H1 (cell line): ENCODE results near the gene ITSN1. TPM values are rescaled to one million over a fixed set of nuclear protein-coding genes. Genes with fewer than 3 reads are reported as not detected.

Source experiments
- CTCF ChIA-PET: fragments of 300-600 bp; sonication (Branson Sonifier 250); formaldehyde crosslinking; loops from one replicate; lab custom pipeline; 2021; ENCODE audit not compliant: partially characterized antibody; lab: Charles Lee
- POLR2A ChIA-PET: fragments of 300-600 bp; sonication (Branson Sonifier 250); formaldehyde crosslinking; loops from one replicate; lab custom pipeline; 2021; ENCODE audit warnings: inconsistent platforms; ENCODE audit not compliant: partially characterized antibody; lab: Charles Lee
- DNase-seq, 2 experiments: peaks; one replicate each; pipeline versions ENCODE4 v3.0.0 to v3.0.0-alpha.2; 2010 to 2022; ENCODE audit warnings: low spot score in 2 of 2, low read depth in 1 of 2, mixed read lengths in 1 of 2
- FAIRE-seq: peaks from 2 replicates; lab custom pipeline; 2011; peaks lifted over from hg19 to GRCh38; lab: Jason Lieb, UNC
- H2AFZ ChIP-seq: 2 replicates; pipeline ENCODE4 v1.8.1; 2012; ENCODE audit warnings: low read length, inconsistent platforms
- H2AK5ac ChIP-seq: 2 replicates; pipeline ENCODE4 v1.6.1; 2013; ENCODE audit warnings: low read depth, low read length
- H2BK120ac ChIP-seq: replicated peaks from 2 replicates; pipeline ENCODE3; 2013; ENCODE audit warnings: low read depth, low read length, inconsistent platforms
- H2BK12ac ChIP-seq: 2 replicates; pipeline ENCODE4 v1.6.1; 2013; ENCODE audit warnings: low read depth, low read length
- H2BK15ac ChIP-seq: 2 replicates; pipeline ENCODE4 v1.6.1; 2013; ENCODE audit warnings: low read length
- H2BK20ac ChIP-seq: 2 replicates; pipeline ENCODE4 v1.6.1; 2013; ENCODE audit warnings: low read length
- H2BK5ac ChIP-seq: 2 replicates; pipeline ENCODE4 v1.6.1; 2013; ENCODE audit warnings: low read depth, low read length
- H3K14ac ChIP-seq: 2 replicates; pipeline ENCODE4 v1.6.1; 2013; ENCODE audit warnings: inconsistent platforms; ENCODE audit not compliant: insufficient read length
- H3K18ac ChIP-seq: 2 replicates; pipeline ENCODE4 v1.6.1; 2013; ENCODE audit warnings: low read length; ENCODE audit errors: extremely low read depth
- H3K23ac ChIP-seq: 2 replicates; pipeline ENCODE4 v1.6.1; 2013; ENCODE audit warnings: inconsistent platforms; ENCODE audit not compliant: insufficient read length
- H3K23me2 ChIP-seq: 2 replicates; pipeline ENCODE4 v1.6.1; 2013; ENCODE audit warnings: low read depth, low read length
- H3K27ac ChIP-seq: 2 replicates; pipeline ENCODE4 v1.6.1; 2011; ENCODE audit warnings: low read depth, low read length, inconsistent platforms
- H3K27me3 ChIP-seq, 4 experiments: replicated peaks in 1 of 4; 1 replicate in 1 of 4; 2 replicates in 3 of 4; pipeline versions ENCODE4 v1.6.1 to v1.8.1; 2011 to 2013; ENCODE audit warnings: low read length in 3 of 4, mild to moderate bottlenecking in 3 of 4, inconsistent platforms in 2 of 4, mixed read lengths in 2 of 4, moderate library complexity in 1 of 4; ENCODE audit not compliant: control insufficient read depth in 3 of 4, insufficient read depth in 3 of 4; ENCODE audit errors: extremely low read depth in 1 of 4
- H3K36me3 ChIP-seq, 4 experiments: 2 replicates each; pipeline versions ENCODE4 v1.6.1 to v1.8.1; 2011 to 2013; ENCODE audit warnings: mild to moderate bottlenecking in 4 of 4, low read length in 3 of 4, moderate library complexity in 2 of 4, control low read depth in 1 of 4, inconsistent platforms in 1 of 4; ENCODE audit not compliant: insufficient read depth in 4 of 4, control insufficient read depth in 2 of 4
- H3K4ac ChIP-seq: replicated peaks from 2 replicates; pipeline ENCODE3; 2013; ENCODE audit warnings: low read length, low read depth, mixed read lengths, inconsistent platforms; ENCODE audit not compliant: insufficient read length
- H3K4me1 ChIP-seq, 4 experiments: replicated peaks in 1 of 4; 1 replicate in 1 of 4; 2 replicates in 3 of 4; pipeline versions ENCODE4 v1.6.1 to v1.8.1; 2011 to 2013; ENCODE audit warnings: low read length in 3 of 4, inconsistent platforms in 2 of 4, mixed read lengths in 1 of 4; ENCODE audit not compliant: insufficient read depth in 4 of 4, control insufficient read depth in 3 of 4
- H3K4me2 ChIP-seq, 2 experiments: 2 replicates each; pipeline versions ENCODE4 v1.6.1 to v1.8.1; 2011 to 2013; ENCODE audit warnings: low read depth in 2 of 2, low read length in 2 of 2, control low read depth in 1 of 2, inconsistent platforms in 1 of 2, mild to moderate bottlenecking in 1 of 2; ENCODE audit not compliant: insufficient read depth in 1 of 2
- H3K4me3 ChIP-seq, 4 experiments: fragments of 200-600, 300-600 bp in 1 of 4; sonication (generic), shearing (Covaris generic), sonication (Bioruptor Twin) in 1 of 4; 2 replicates each; pipeline versions ENCODE4 v1.5.1 to v1.8.1; 2011 to 2016; ENCODE audit warnings: low read length in 4 of 4, low read depth in 3 of 4, control low read depth in 2 of 4, inconsistent platforms in 2 of 4, mild to moderate bottlenecking in 2 of 4, mixed read lengths in 1 of 4, moderate library complexity in 1 of 4; ENCODE audit not compliant: insufficient read depth in 2 of 4; ENCODE audit errors: extremely low read depth in 1 of 4
- H3K56ac ChIP-seq: replicated peaks from 2 replicates; pipeline ENCODE3; 2013; ENCODE audit warnings: low read depth, mild to moderate bottlenecking, mixed read lengths, low read length, inconsistent platforms; ENCODE audit not compliant: insufficient read length
- H3K79me1 ChIP-seq: 2 replicates; pipeline ENCODE4 v1.6.1; 2013; ENCODE audit warnings: low read depth, low read length, control low read depth
- H3K79me2 ChIP-seq, 2 experiments: 2 replicates each; pipeline versions ENCODE4 v1.6.1 to v1.8.1; 2012 to 2013; ENCODE audit warnings: low read length in 2 of 2, mild to moderate bottlenecking in 2 of 2, inconsistent platforms in 1 of 2; ENCODE audit not compliant: insufficient read depth in 2 of 2, control insufficient read depth in 1 of 2
- H3K9ac ChIP-seq, 4 experiments: replicated peaks in 1 of 4; 1 replicate in 1 of 4; 2 replicates in 3 of 4; pipeline versions ENCODE4 v1.6.1 to v1.8.1; 2011 to 2013; ENCODE audit warnings: low read depth in 3 of 4, low read length in 3 of 4, control low read depth in 2 of 4, mild to moderate bottlenecking in 2 of 4, moderate library complexity in 2 of 4, inconsistent platforms in 1 of 4; ENCODE audit errors: extremely low read depth in 1 of 4
- H3K9me3 ChIP-seq, 2 experiments: 2 replicates each; pipeline versions ENCODE4 v1.6.1 to v1.8.1; 2012 to 2013; ENCODE audit warnings: mild to moderate bottlenecking in 2 of 2, moderate library complexity in 2 of 2, control low read depth in 1 of 2, inconsistent platforms in 1 of 2, low read depth in 1 of 2, low read length in 1 of 2, mixed read lengths in 1 of 2; ENCODE audit not compliant: insufficient read depth in 2 of 2
- H4K20me1 ChIP-seq, 2 experiments: replicated peaks in 1 of 2; 2 replicates each; pipeline versions ENCODE3 to v1.8.1; 2011 to 2013; ENCODE audit warnings: inconsistent platforms in 2 of 2, low read length in 2 of 2, mild to moderate bottlenecking in 1 of 2; ENCODE audit not compliant: insufficient read depth in 2 of 2, control insufficient read depth in 1 of 2
- H4K5ac ChIP-seq: 2 replicates; pipeline ENCODE4 v1.6.1; 2013; ENCODE audit warnings: low read length, low read depth, mixed read lengths, inconsistent platforms; ENCODE audit not compliant: insufficient read length
- H4K8ac ChIP-seq: 2 replicates; pipeline ENCODE4 v1.8.0; 2013; ENCODE audit warnings: mild to moderate bottlenecking, moderate library complexity, low read length, inconsistent platforms; ENCODE audit not compliant: insufficient read depth; ENCODE audit errors: extremely low read depth
- H4K91ac ChIP-seq: replicated peaks from 2 replicates; pipeline ENCODE3; 2013; ENCODE audit warnings: low read length, mixed read lengths, inconsistent platforms; ENCODE audit not compliant: insufficient read length
- CEBPB ChIP-seq: IDR thresholded peaks from 2 replicates; pipeline ENCODE4 v1.6.1; 2012; ENCODE audit warnings: low read depth, low read length
- FOSL1 ChIP-seq: IDR thresholded peaks from 2 replicates; pipeline ENCODE4 v1.6.1; 2011; ENCODE audit warnings: mild to moderate bottlenecking, low read depth, low read length, moderate library complexity; ENCODE audit not compliant: insufficient read depth
- GTF2F1 ChIP-seq: IDR thresholded peaks from 2 replicates; pipeline ENCODE4 v1.6.1; 2012; ENCODE audit warnings: low read depth, low read length, improper control_type of control experiment, borderline replicate concordance
- NRF1 ChIP-seq: IDR thresholded peaks from 2 replicates; pipeline ENCODE4 v1.6.1; 2011; ENCODE audit warnings: mild to moderate bottlenecking, low read depth, low read length, improper control_type of control experiment
- RFX5 ChIP-seq: IDR thresholded peaks from 2 replicates; pipeline ENCODE4 v1.6.1; 2011; ENCODE audit warnings: low read depth, low read length, improper control_type of control experiment, borderline replicate concordance
- RXRA ChIP-seq: IDR thresholded peaks from 2 replicates; pipeline ENCODE4 v1.6.1; 2011; ENCODE audit warnings: low read depth, mild to moderate bottlenecking, low read length, moderate library complexity; ENCODE audit not compliant: insufficient read depth
- SIN3A ChIP-seq, 2 experiments: IDR thresholded peaks in 1 of 2; conservative IDR thresholded peaks in 1 of 2; 2 replicates each; pipeline ENCODE4 v1.6.1; 2011 to 2012; ENCODE audit warnings: low read length in 2 of 2, improper control_type of control experiment in 1 of 2, low read depth in 1 of 2, mild to moderate bottlenecking in 1 of 2
- TCF12 ChIP-seq: IDR thresholded peaks from 2 replicates; pipeline ENCODE4 v1.6.1; 2011; ENCODE audit warnings: low read depth, mild to moderate bottlenecking, low read length
- WGBS, 2 experiments: shearing (Covaris generic) in 1 of 2; methylation state at CpG; one replicate each; pipeline versions ENCODE4 v1.1.6 to v1.1.7; 2013 to 2015; ENCODE audit warnings: low lambda C conversion rate in 2 of 2, mixed read lengths in 2 of 2, inconsistent platforms in 1 of 2, low coverage in 1 of 2, missing lambda C conversion rate in 1 of 2; ENCODE audit not compliant: insufficient replicate concordance in 2 of 2, insufficient coverage in 1 of 2, insufficient read length in 1 of 2; ENCODE audit errors: extremely low coverage in 1 of 2, missing lambda C conversion rate in 1 of 2; 5-methylcytosine and 5-hydroxymethylcytosine counted together
- polyA plus RNA-seq, 7 experiments: library from polyadenylated mRNA; depleted of rRNA in 3 of 7; stranded (reverse) in 5 of 7; unstranded in 2 of 7; fragments of >200 nt in 5 of 7; fragments of 200-250 nt in 2 of 7; gene quantifications; 1 replicate in 5 of 7; 2 replicates in 1 of 7; 4 replicates in 1 of 7; pipeline versions ENCODE4 v1.2.1 to v1.2.3, GENCODE V29; 2011 to 2013; ENCODE audit warnings: missing spikeins in 2 of 7, mixed read lengths in 2 of 7
- total RNA-seq: library from RNA; stranded (reverse); fragmentation: NEBNext Ultra II Directional; extraction: Animal tissue kit (Norgen Biotek cat#: 25700); gene quantifications from 2 replicates; pipeline ENCODE4 v1.2.1, GENCODE V29; 2021
- TF ChIP-seq, protein P1 (sequence below): IDR thresholded peaks from 2 replicates; pipeline ENCODE4 v1.6.1; 2012; ENCODE audit warnings: inconsistent platforms
- TF ChIP-seq, protein P2 (sequence below), 3 experiments: IDR thresholded peaks; 1 replicate in 2 of 3; 2 replicates in 1 of 3; pipeline versions ENCODE4 v1.5.1 to v1.6.1; 2011; ENCODE audit warnings: low read length in 3 of 3, mild to moderate bottlenecking in 3 of 3, inconsistent platforms in 2 of 3, low read depth in 1 of 3, moderate library complexity in 1 of 3; ENCODE audit not compliant: insufficient read depth in 1 of 3; ENCODE audit errors: control extremely low read depth in 1 of 3

The ITSN1 gene
- total and polyA plus RNA-seq, 2 of the 8 experiments (the other 6 are each of a cell fraction or from before 2014, with no cell fraction given) = 60.8 to 78.1 TPM

DNA sequence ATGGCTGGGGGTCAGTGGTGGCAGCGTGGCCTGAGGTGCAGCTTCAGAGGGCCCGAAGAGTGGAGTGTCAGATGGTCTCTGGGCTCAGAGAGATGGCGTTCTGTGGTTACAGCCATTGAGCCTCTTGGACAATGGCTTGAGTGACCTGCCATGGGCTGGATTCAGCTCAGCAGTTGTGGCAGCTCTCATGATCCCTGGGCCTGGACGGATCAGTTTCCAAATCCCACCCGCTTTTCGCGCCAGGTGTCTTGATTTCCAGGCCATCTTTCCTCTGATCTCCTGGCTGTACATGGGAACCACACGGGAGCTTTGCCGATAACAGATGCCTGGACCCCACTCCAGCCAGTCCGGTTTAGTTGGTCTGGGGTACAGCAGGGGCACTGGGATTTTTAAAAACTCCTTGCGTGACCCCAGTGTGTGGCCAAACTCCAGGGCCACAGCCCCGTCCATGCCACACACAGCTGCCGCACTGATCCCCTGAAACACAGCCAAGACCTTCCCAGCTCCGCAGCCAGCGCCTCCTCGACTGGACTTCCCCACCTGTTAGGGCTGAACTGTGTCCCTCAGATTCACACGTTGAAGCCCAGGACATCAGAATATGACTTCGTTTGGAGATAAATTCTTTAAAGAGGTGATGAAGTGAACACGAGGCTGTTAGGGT, 205.4 kb downstream of the ITSN1 start:
- H2BK12ac ChIP-seq = no peak overlapping the region
- H4K5ac ChIP-seq = no peak overlapping the region
- H3K79me2 ChIP-seq = no peaks in the 10 kb centered on the region
- no peak overlapping the region for H3K27ac ChIP-seq
- H2BK5ac ChIP-seq = no peak overlapping the region
- H4K91ac ChIP-seq = no peak overlapping the region
- H3K14ac ChIP-seq = no peak overlapping the region
- H3K23ac ChIP-seq = no peak overlapping the region
- no peak overlapping the region for H2BK20ac ChIP-seq
- 0 out of 2 replicates have a peak overlapping the region, but pooled peaks have one; percentile 8 for H2AK5ac ChIP-seq
- H4K20me1 ChIP-seq = no peaks in the 10 kb centered on the region
- ChIA-PET CTCF (interaction anchor here (0.9 to 1.9 kb wide), 4 partner anchors 8 to 54 kb away, joined by 3 to 9 read pairs (median 5); no protein-coding TSS in a partner anchor), POLR2A (interaction anchor here (2.1 kb wide), 1 partner anchor 11 kb away, joined by 5 read pairs; no protein-coding TSS in a partner anchor)
- H2AFZ ChIP-seq = no peak overlapping the region
- WGBS, 2 experiments = 91% methylated on average over 19 of the region's 19 CpGs; no CpG with 5 or more reads in 1 of the 2 experiments
- H2BK120ac ChIP-seq = no peak overlapping the region
- H3K23me2 ChIP-seq = no peaks in the 10 kb centered on the region
- peak overlapping the region; percentile 51 for H4K8ac ChIP-seq
- H3K79me1 ChIP-seq = no peaks in the 10 kb centered on the region; the same call in 1 of the 2 replicates
- no peak overlapping the region for H3K56ac ChIP-seq
- FAIRE-seq = no peak
- H3K4ac ChIP-seq = no peak overlapping the region
- no peaks in the 10 kb centered on the region; a peak in 1 of 4 replicates for H3K9me3 ChIP-seq
- H3K18ac ChIP-seq = no peak overlapping the region
- H3K36me3 ChIP-seq = no peaks in the 10 kb centered on the region
- no peak for DNase-seq
- no peak overlapping the region for H2BK15ac ChIP-seq
- no peaks in the 10 kb centered on the region; a peak in 3 of 7 replicates for H3K4me1 ChIP-seq
- H3K4me2 ChIP-seq = no peak overlapping the region
- H3K4me3 ChIP-seq = no peak overlapping the region
- H3K9ac ChIP-seq = no peak overlapping the region
- H3K27me3 ChIP-seq = no peaks in the 10 kb centered on the region
- no peak for TF ChIP-seq SIN3A (conservative IDR thresholded peaks at IDR 0.05 in 1 of 2, IDR thresholded peaks at IDR 0.05 in 1 of 2; ENCODE audit: low read depth in 1 of 2, low read length in 2 of 2)
- TF ChIP-seq RFX5 = no peak
- TF ChIP-seq, protein P1, sequence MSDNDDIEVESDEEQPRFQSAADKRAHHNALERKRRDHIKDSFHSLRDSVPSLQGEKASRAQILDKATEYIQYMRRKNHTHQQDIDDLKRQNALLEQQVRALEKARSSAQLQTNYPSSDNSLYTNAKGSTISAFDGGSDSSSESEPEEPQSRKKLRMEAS = no peak
- no peak for TF ChIP-seq TCF12
- TF ChIP-seq, protein P2, sequence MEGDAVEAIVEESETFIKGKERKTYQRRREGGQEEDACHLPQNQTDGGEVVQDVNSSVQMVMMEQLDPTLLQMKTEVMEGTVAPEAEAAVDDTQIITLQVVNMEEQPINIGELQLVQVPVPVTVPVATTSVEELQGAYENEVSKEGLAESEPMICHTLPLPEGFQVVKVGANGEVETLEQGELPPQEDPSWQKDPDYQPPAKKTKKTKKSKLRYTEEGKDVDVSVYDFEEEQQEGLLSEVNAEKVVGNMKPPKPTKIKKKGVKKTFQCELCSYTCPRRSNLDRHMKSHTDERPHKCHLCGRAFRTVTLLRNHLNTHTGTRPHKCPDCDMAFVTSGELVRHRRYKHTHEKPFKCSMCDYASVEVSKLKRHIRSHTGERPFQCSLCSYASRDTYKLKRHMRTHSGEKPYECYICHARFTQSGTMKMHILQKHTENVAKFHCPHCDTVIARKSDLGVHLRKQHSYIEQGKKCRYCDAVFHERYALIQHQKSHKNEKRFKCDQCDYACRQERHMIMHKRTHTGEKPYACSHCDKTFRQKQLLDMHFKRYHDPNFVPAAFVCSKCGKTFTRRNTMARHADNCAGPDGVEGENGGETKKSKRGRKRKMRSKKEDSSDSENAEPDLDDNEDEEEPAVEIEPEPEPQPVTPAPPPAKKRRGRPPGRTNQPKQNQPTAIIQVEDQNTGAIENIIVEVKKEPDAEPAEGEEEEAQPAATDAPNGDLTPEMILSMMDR (IDR thresholded peaks at IDR 0.05; ENCODE audit: control extremely low read depth in 1 of 3, insufficient read depth in 1 of 3, low read depth in 1 of 3, low read length in 3 of 3) = no peak
- no peak for TF ChIP-seq CEBPB
- no peak for TF ChIP-seq FOSL1
- no peak for TF ChIP-seq RXRA
- no peak for TF ChIP-seq GTF2F1
- TF ChIP-seq NRF1 = no peak
